Pancreas (tissue), 10 donors: ENCODE measurements around the gene PTPRF. TPM values are rescaled to one million over a fixed set of nuclear protein-coding genes. Genes with fewer than 3 reads are reported as not detected.

Experiments
- ATAC-seq, 4 donors: fragments of 200-7000 bp; cut with Tn5 transposase; one replicate each; pipeline versions ENCODE4 v1.8.0 to v1.9.1; 2020; ENCODE audit warnings: mild to moderate bottlenecking in 4 of 4, moderate library complexity in 4 of 4
- DNase-seq, 6 donors: peaks; one replicate each; pipeline ENCODE4 v3.0.0-alpha.2; 2020
- FAIRE-seq: peaks from 2 replicates; lab custom pipeline; 2012; peaks lifted over from hg19 to GRCh38; lab: Jason Lieb, UNC
- H3K27ac ChIP-seq, 4 donors: fragments of 200-600 bp; sonication (generic); 1 replicate in 3 of 4; 2 replicates in 1 of 4; pipeline versions ENCODE4 v1.5.0 to v1.8.0; 2020
- H3K27me3 ChIP-seq, 4 donors: fragments of 200-600 bp; one replicate each; pipeline ENCODE4 v1.8.0; 2021
- H3K36me3 ChIP-seq, 3 donors: fragments of 200-600 bp; sonication (generic) in 1 of 3; one replicate each; pipeline versions ENCODE4 v1.5.0 to v1.8.0; 2020 to 2021
- H3K4me1 ChIP-seq, 3 donors: fragments of 200-600 bp; one replicate each; pipeline ENCODE4 v1.8.0; 2021
- H3K4me3 ChIP-seq, 4 donors: fragments of 200-600 bp; sonication (generic) in 2 of 4; one replicate each; pipeline versions ENCODE4 v1.5.0 to v1.8.0; 2020 to 2021
- H3K9me3 ChIP-seq, 4 donors: fragments of 200-600 bp; one replicate each; pipeline ENCODE4 v1.8.0; 2021
- WGBS, 2 donors: extraction: QIAGEN DNeasy Blood & Tissue Kit; methylation state at CpG; one replicate each; pipeline ENCODE4 v1.1.7; 2013; 5-methylcytosine and 5-hydroxymethylcytosine counted together
- intact Hi-C, 3 donors: fragments of 100-400 bp; cut with DNase I; formaldehyde crosslinking; loops; one replicate each; pipeline versions ENCODE4 v1.11.1 to v1.14.2; 2022
- polyA plus RNA-seq, 2 donors: library from polyadenylated mRNA; stranded (reverse); fragments of 200-250 nt; gene quantifications; one replicate each; pipeline ENCODE4 v1.2.3, GENCODE V29; 2013
- total RNA-seq, 6 donors: library from RNA; stranded (reverse); fragmentation: NEBNext Ultra II Directional in 4 of 6; extraction: Animal tissue kit (Norgen Biotek cat#: 25700) in 4 of 6; gene quantifications; one replicate each; pipeline versions ENCODE4 v1.2.1 to v1.2.4, GENCODE V29; 2021 to 2023
- TF ChIP-seq, protein P1 (sequence below), 4 donors: fragments of 200-600 bp; sonication (generic) in 3 of 4; IDR thresholded peaks; one replicate each; pipeline versions ENCODE4 v1.5.0 to v1.8.0; 2021; ENCODE audit warnings: antibody characterized with exemption in 4 of 4
- donor health status: healthy with polysubstance abuse.
- donor health status: DM: no; HTN: no; CAD: no; lungs with moderate emphysema.
- donor health status: DM: no; HTN: no; CAD: no.
- donor health status: control.
- donor health status: control.
- donor health status: Bipolar disorder and iron deficiency.
- donor health status: DM: yes; HTN: yes; CAD: no.
- donor health status: DM: no; HTN: no; CAD: no.
- donor health status: DM: no; HTN: no; CAD: no.
- donor health status: DM: yes; HTN: yes; CAD: no.

Gene PTPRF
- total and polyA plus RNA-seq, 8 donors, result 42.9 to 210 (median 129) TPM

GRCh38 chr1:43526002-43526401, 4.7 kb upstream of the PTPRF start:
- TF ChIP-seq, protein P1, sequence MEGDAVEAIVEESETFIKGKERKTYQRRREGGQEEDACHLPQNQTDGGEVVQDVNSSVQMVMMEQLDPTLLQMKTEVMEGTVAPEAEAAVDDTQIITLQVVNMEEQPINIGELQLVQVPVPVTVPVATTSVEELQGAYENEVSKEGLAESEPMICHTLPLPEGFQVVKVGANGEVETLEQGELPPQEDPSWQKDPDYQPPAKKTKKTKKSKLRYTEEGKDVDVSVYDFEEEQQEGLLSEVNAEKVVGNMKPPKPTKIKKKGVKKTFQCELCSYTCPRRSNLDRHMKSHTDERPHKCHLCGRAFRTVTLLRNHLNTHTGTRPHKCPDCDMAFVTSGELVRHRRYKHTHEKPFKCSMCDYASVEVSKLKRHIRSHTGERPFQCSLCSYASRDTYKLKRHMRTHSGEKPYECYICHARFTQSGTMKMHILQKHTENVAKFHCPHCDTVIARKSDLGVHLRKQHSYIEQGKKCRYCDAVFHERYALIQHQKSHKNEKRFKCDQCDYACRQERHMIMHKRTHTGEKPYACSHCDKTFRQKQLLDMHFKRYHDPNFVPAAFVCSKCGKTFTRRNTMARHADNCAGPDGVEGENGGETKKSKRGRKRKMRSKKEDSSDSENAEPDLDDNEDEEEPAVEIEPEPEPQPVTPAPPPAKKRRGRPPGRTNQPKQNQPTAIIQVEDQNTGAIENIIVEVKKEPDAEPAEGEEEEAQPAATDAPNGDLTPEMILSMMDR (IDR thresholded peaks at IDR 0.05), result no peak
- Histone ChIP-seq H3K36me3 (no peaks in the 10 kb centered on the region), H3K4me3 (no peak overlapping the region), H3K9me3 (no peaks in the 10 kb centered on the region), H3K27ac (no peak overlapping the region), H3K4me1 (peaks cover 0 to 12% (median 9%) of the 10 kb centered on the region in 3 donors), H3K27me3 (no peaks in the 10 kb centered on the region)
- intact Hi-C loops, result loop anchor here in 1 of 3 donors (10.0 kb wide), 1 partner anchor 99 kb away; no protein-coding TSS in a partner anchor
- WGBS, 2 donors, result 85 to 91% methylated on average over 10 of the region's 10 CpGs
- DNase-seq, result no peak
- ATAC-seq, result no peak
- FAIRE-seq, result no peak

GRCh38 chr1:43527111-43527878, 3.4 kb upstream of the PTPRF start:
- TF ChIP-seq, protein P1 (IDR thresholded peaks at IDR 0.05), result no peak
- Histone ChIP-seq H3K27ac (no peak overlapping the region), H3K4me1 (peaks cover 0 to 12% (median 9%) of the 10 kb centered on the region in 3 donors), H3K36me3 (no peaks in the 10 kb centered on the region), H3K9me3 (no peaks in the 10 kb centered on the region), H3K27me3 (no peaks in the 10 kb centered on the region), H3K4me3 (no peak overlapping the region)
- FAIRE-seq (no peak), ATAC-seq (no peak), DNase-seq (no peak)
- WGBS, 2 donors, result 77 to 82% methylated on average over 12 of the region's 12 CpGs
- intact Hi-C loops, result loop anchor here in 1 of 3 donors (10.0 kb wide), 1 partner anchor 98 kb away; no protein-coding TSS in a partner anchor

GRCh38 chr1:43529206-43529731, 1.4 kb upstream of the PTPRF start:
- intact Hi-C loops, result loop anchor here in 1 of 3 donors (10.0 kb wide), 1 partner anchor 96 kb away; no protein-coding TSS in a partner anchor
- FAIRE-seq (peak; percentile 86), ATAC-seq (peak; percentile 65 to 80 (median 74)), DNase-seq (peak; percentile 75 to 96 (median 89))
- Histone ChIP-seq H3K27ac (no peak overlapping the region), H3K4me1 (peaks cover 0 to 16% (median 9%) of the 10 kb centered on the region in 3 donors), H3K27me3 (no peaks in the 10 kb centered on the region), H3K4me3 (no peak overlapping the region), H3K9me3 (no peaks in the 10 kb centered on the region), H3K36me3 (no peaks in the 10 kb centered on the region)
- 19 to 36% methylated on average over 11 of the region's 11 CpGs for WGBS, 2 donors
- TF ChIP-seq, protein P1 (IDR thresholded peaks at IDR 0.05), result peak; percentile 81 to 94 (median 90)

DNA sequence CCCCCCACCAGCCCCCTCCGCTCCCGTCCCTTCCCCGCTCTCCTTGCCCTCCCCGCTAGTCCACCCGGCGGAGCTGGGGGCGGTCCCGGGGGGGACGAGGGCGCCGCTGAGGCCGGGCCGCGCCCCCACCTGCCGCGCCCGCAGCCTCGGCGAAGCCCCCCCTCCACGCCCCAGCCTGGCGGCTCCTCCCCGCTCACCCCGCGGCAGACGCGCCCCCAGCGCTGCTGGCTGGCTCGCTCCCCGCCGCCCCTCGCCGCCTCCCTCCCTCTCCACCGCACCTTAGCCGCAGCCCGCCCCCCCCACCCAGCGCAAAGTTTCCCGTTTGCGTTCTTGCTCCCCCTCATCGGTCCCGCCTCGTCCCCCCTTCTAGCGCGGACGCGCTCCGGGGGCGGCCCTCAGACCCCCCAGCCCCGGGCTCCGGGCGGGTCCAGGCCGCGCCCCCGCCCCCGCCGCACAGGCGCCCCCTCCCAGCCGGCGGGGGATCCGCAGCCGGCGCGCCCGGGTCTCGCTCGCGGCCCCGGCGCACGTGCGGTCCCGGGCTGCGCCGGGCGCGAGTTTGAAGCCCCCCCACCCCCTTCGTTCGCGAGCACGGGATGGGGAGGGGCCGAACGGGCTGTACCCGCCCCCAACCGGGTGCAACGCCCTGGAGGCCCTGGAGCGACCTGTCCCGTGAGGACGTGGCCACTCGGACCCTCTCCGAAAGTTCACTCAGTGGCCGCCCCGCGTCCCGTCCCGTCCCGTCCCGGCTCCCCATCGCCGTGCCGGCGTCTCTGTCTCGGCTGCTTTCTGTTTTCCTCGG, 623 bp downstream of the PTPRF start:
- FAIRE-seq, result no peak
- intact Hi-C loops, result no loop called here
- peak; percentile 41 to 54 (median 49) for ATAC-seq
- H3K27ac ChIP-seq, result peak overlapping the region; percentile 65 to 86 (median 75)
- H3K4me1 ChIP-seq, result peaks cover 7 to 31% (median 14%) of the 10 kb centered on the region in 3 donors
- H3K9me3 ChIP-seq, result no peaks in the 10 kb centered on the region
- H3K4me3 ChIP-seq, result peak overlapping the region; percentile 55 to 75 (median 71)
- TF ChIP-seq, protein P1 (IDR thresholded peaks at IDR 0.05), result no peak
- WGBS, 2 donors, result 1% methylated on average over 56 to 101 of the region's 102 CpGs
- peak in 3 of 6 donors; percentile 54 to 76 (median 73) for DNase-seq
- no peaks in the 10 kb centered on the region for H3K27me3 ChIP-seq
- H3K36me3 ChIP-seq, result no peaks in the 10 kb centered on the region
